HCT116 (cell line): Measurements from ENCODE around the gene GRM8. TPM values are rescaled to one million over a fixed set of nuclear protein-coding genes. Genes with fewer than 3 reads are reported as not detected.

Source experiments
- ATAC-seq: fragments of 200-7000 bp; cut with Tn5 transposase; 2 replicates; pipeline ENCODE4 v1.9.1; 2020; ENCODE audit warnings: mild to moderate bottlenecking, moderate library complexity
- BruUV-seq: library from RNA; stranded (reverse); fragments of 400-500 nt; replicated peaks from 2 replicates; lab custom pipeline; 2021; lab: Mats Ljungman, UMichigan
- CTCF ChIA-PET: fragments of 300-600 bp; sonication (Branson Sonifier 250); formaldehyde crosslinking; loops from one replicate; lab custom pipeline; 2021; ENCODE audit warnings: antibody characterized with exemption; lab: Charles Lee
- POLR2A ChIA-PET: fragments of 300-600, 350-600 bp; sonication (Branson Sonifier 250); formaldehyde crosslinking; loops from one replicate; lab custom pipeline; 2021; ENCODE audit warnings: antibody characterized with exemption; lab: Charles Lee
- RAD21 ChIA-PET, 2 experiments: fragments of 300-600 bp; sonication (Branson Sonifier 250); formaldehyde crosslinking; loops; one replicate each; lab custom pipeline; 2023; ENCODE audit warnings: low total read pairs in 2 of 2; ENCODE audit not compliant: uncharacterized antibody in 2 of 2, unreplicated experiment in 2 of 2, low non-redundant PET in 1 of 2; lab: Charles Lee
- DNase-seq: peaks from one replicate; pipeline ENCODE4 v3.0.0-alpha.2; 2010; ENCODE audit warnings: low read depth, low spot score
- H2AFZ ChIP-seq: fragments of 200-600 bp; shearing (Covaris generic), sonication (generic); 2 replicates; pipeline ENCODE4 v1.6.1; 2017; ENCODE audit warnings: low read depth, mixed run types, mixed read lengths, antibody characterized with exemption, low read length; ENCODE audit not compliant: poor library complexity, severe bottlenecking
- H3K27ac ChIP-seq: 2 replicates; pipeline ENCODE4 v1.5.1; 2012; ENCODE audit warnings: low read depth, low read length
- H3K27me3 ChIP-seq: fragments of 200-600 bp; sonication (generic); 2 replicates; pipeline ENCODE4 v1.6.1; 2016; ENCODE audit warnings: mixed run types, low read length, mixed read lengths; ENCODE audit not compliant: insufficient read depth
- H3K36me3 ChIP-seq, 2 experiments: fragments of 200-500 bp in 1 of 2; fragments of 200-600 bp in 1 of 2; sonication (Bioruptor generic) in 1 of 2; sonication (generic) in 1 of 2; 2 replicates each; pipeline versions ENCODE4 v1.5.1 to v1.6.1; 2014 to 2016; ENCODE audit warnings: low read length in 2 of 2, inconsistent platforms in 1 of 2, mixed read lengths in 1 of 2, mixed run types in 1 of 2; ENCODE audit not compliant: insufficient read depth in 2 of 2, control insufficient read depth in 1 of 2
- H3K4me1 ChIP-seq, 2 experiments: fragments of 200-600 bp in 1 of 2; sonication (generic) in 1 of 2; 2 replicates each; pipeline versions ENCODE4 v1.5.1 to v1.6.1; 2012 to 2017; ENCODE audit warnings: low read length in 2 of 2, inconsistent platforms in 1 of 2, mild to moderate bottlenecking in 1 of 2, mixed read lengths in 1 of 2, mixed run types in 1 of 2, moderate library complexity in 1 of 2; ENCODE audit not compliant: insufficient read depth in 2 of 2, control insufficient read depth in 1 of 2
- H3K4me2 ChIP-seq: fragments of 200-600 bp; sonication (generic); 2 replicates; pipeline ENCODE4 v1.6.1; 2017; ENCODE audit warnings: mixed run types, low read length, mixed read lengths
- H3K4me3 ChIP-seq, 2 experiments: fragments of 200-600 bp in 1 of 2; sonication (generic) in 1 of 2; replicated peaks in 1 of 2; 2 replicates each; pipeline ENCODE4 v1.5.1; 2011 to 2016; ENCODE audit warnings: low read length in 2 of 2, control low read depth in 1 of 2, low read depth in 1 of 2, mild to moderate bottlenecking in 1 of 2, mixed read lengths in 1 of 2, mixed run types in 1 of 2
- H3K79me2 ChIP-seq: fragments of 200-600 bp; sonication (generic); 2 replicates; pipeline ENCODE4 v1.6.1; 2017; ENCODE audit warnings: mild to moderate bottlenecking, mixed run types, low read length, moderate library complexity, mixed read lengths; ENCODE audit not compliant: insufficient read depth
- H3K9ac ChIP-seq: fragments of 200-600 bp; sonication (generic); 2 replicates; pipeline ENCODE4 v1.6.1; 2016; ENCODE audit warnings: low read length, mixed read lengths
- H3K9me2 ChIP-seq: fragments of 200-600 bp; sonication (generic), shearing (Covaris generic); 2 replicates; pipeline ENCODE4 v1.6.1; 2017; ENCODE audit warnings: mixed run types, mild to moderate bottlenecking, moderate library complexity; ENCODE audit not compliant: insufficient read depth
- H3K9me3 ChIP-seq, 2 experiments: fragments of 200-500 bp in 1 of 2; fragments of 200-600 bp in 1 of 2; sonication (Bioruptor generic) in 1 of 2; sonication (generic) in 1 of 2; 2 replicates each; pipeline ENCODE4 v1.6.1; 2014 to 2017; ENCODE audit warnings: low read length in 2 of 2, mixed read lengths in 2 of 2, inconsistent platforms in 1 of 2, low read depth in 1 of 2, mild to moderate bottlenecking in 1 of 2, mixed run types in 1 of 2, moderate library complexity in 1 of 2; ENCODE audit not compliant: control insufficient read depth in 1 of 2, insufficient read depth in 1 of 2
- H4K20me1 ChIP-seq: fragments of 200-600 bp; sonication (generic), shearing (Covaris generic); 2 replicates; pipeline ENCODE4 v1.6.1; 2017; ENCODE audit warnings: mixed run types, mild to moderate bottlenecking, moderate library complexity; ENCODE audit not compliant: insufficient read depth
- CBX3 ChIP-seq: IDR thresholded peaks from 2 replicates; pipeline ENCODE4 v1.6.1; 2012; ENCODE audit warnings: low read depth
- ELF1 ChIP-seq: IDR thresholded peaks from 2 replicates; pipeline ENCODE4 v1.6.1; 2012; ENCODE audit warnings: low read depth, borderline replicate concordance
- EZH2phosphoT487 ChIP-seq: fragments of 200-600 bp; IDR thresholded peaks from 2 replicates; pipeline ENCODE4 v1.6.1; 2018; ENCODE audit warnings: antibody characterized with exemption, borderline replicate concordance
- JUND ChIP-seq: IDR thresholded peaks from 2 replicates; pipeline ENCODE4 v1.6.1; 2012
- POLR2A ChIP-seq: IDR thresholded peaks from 2 replicates; pipeline ENCODE4 v1.7.0; 2011; ENCODE audit warnings: borderline replicate concordance; ENCODE audit not compliant: insufficient read depth, insufficient read length; ENCODE audit errors: extremely low read depth
- SP1 ChIP-seq: IDR thresholded peaks from 2 replicates; pipeline ENCODE4 v1.6.1; 2012; ENCODE audit warnings: low read depth
- TCF7L2 ChIP-seq: IDR thresholded peaks from 2 replicates; pipeline ENCODE4 v1.7.0; 2011; ENCODE audit warnings: borderline replicate concordance, inconsistent platforms; ENCODE audit not compliant: insufficient read depth, insufficient read length; ENCODE audit errors: extremely low read depth
- YY1 ChIP-seq: IDR thresholded peaks from 2 replicates; pipeline ENCODE4 v1.6.1; 2011; ENCODE audit warnings: low read length, low read depth, moderate library complexity, mild to moderate bottlenecking; ENCODE audit not compliant: insufficient replicate concordance; ENCODE audit errors: extremely low read depth
- ZFX ChIP-seq: fragments of 450-650 bp; IDR thresholded peaks from 2 replicates; pipeline ENCODE4 v1.6.1; 2017
- ZNF274 ChIP-seq: fragments of 200-500 bp; sonication (Bioruptor generic); IDR thresholded peaks from 2 replicates; pipeline ENCODE4 v1.6.1; 2014; ENCODE audit warnings: mild to moderate bottlenecking, low read depth, low read length, inconsistent platforms
- intact Hi-C: fragments of 100-400 bp; cut with micrococcal nuclease; formaldehyde crosslinking; loops from 2 replicates; pipeline ENCODE4 v1.10.0; 2022
- total RNA-seq: library from RNA; stranded (reverse); gene quantifications from one replicate; pipeline ENCODE4 v1.2.1, GENCODE V29; 2021; ENCODE audit not compliant: unreplicated experiment
- TF ChIP-seq, protein P1 (sequence below): IDR thresholded peaks from 2 replicates; pipeline ENCODE4 v1.6.1; 2012
- TF ChIP-seq, protein P2 (sequence below): IDR thresholded peaks from 2 replicates; pipeline ENCODE4 v1.6.1; 2012; ENCODE audit warnings: low read depth
- TF ChIP-seq, protein P3 (sequence below): IDR thresholded peaks from 2 replicates; pipeline ENCODE4 v1.6.1; 2011; ENCODE audit warnings: mild to moderate bottlenecking, low read length, moderate library complexity; ENCODE audit not compliant: insufficient replicate concordance; ENCODE audit errors: extremely low read depth

GRM8 gene
- total RNA-seq, 1 experiment from 2014 or later = 0.05 TPM

DNA sequence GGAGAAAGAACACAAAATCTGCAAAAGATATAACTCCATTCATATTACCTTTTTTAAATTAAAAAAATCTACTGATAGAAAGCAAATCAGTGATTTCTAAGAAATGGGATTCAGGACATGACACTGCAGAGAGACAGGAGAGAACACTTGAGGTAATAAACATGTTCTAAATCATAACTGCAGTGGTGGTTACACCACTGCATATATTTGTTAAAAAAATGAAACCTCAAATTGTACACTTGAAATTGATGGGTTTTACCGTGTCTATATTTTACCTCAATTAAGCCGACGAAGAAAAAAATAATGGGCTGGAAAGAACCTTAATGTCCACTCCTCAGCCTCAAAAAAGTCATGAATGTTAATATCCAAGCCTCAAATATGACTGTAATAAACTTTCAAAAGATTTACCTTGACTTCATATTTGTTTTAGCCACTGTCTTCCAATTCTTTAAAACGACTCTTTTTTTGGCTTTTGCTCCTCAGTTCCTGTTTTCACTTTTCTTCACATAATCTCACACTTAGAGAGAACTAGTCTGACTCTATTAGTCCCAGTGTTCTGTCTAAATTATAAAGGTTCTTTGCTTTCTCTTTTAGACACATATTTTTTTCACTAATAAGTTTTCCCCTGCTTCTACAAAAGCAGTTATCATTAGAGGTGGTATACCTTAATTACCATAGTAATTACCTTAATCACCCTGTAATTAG is 502.4 kb downstream of the GRM8 start (continued):
- TF ChIP-seq, protein P1, sequence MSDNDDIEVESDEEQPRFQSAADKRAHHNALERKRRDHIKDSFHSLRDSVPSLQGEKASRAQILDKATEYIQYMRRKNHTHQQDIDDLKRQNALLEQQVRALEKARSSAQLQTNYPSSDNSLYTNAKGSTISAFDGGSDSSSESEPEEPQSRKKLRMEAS = no peak
- no peak for TF ChIP-seq ZNF274
- TF ChIP-seq SP1 = no peak
- no peak for TF ChIP-seq ZFX

DNA sequence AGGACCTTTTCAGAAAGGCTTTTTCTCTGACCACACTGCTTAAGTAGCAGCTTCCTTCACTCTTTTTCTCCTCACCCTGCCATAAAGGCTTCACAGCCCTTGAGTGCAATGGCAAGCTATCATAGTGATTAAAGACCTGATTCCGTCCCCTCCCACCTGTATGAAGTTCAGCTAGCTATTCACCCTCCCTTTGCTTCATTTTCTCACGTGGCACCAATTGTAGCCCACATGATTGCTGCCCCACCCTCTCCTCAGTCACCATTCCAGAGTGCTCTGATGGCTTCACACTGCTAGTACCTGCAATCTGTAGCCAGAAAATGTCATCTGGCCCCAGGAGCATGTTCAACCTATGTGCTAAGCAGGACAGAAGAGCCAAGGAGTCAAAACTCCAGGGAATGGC is 523.8 kb downstream of the GRM8 start:
- Histone ChIP-seq H4K20me1 (no peaks in the 10 kb centered on the region), H3K9ac (no peak overlapping the region), H3K27ac (no peak overlapping the region), H3K4me3 (no peak overlapping the region), H3K79me2 (no peaks in the 10 kb centered on the region), H3K4me2 (no peak overlapping the region), H3K9me3 (no peaks in the 10 kb centered on the region), H3K9me2 (no peaks in the 10 kb centered on the region), H3K36me3 (no peaks in the 10 kb centered on the region), H3K27me3 (no peaks in the 10 kb centered on the region), H2AFZ (no peak overlapping the region), H3K4me1 (peaks cover 0 to 11% of the 10 kb centered on the region in 2 experiments; a peak in 2 of 4 replicates)
- no peak for ATAC-seq
- intact Hi-C loops = no loop called here
- no peak for DNase-seq
- ChIA-PET CTCF (no interaction called here), RAD21 (no interaction called here), POLR2A (no interaction called here)
- TF ChIP-seq CBX3 (no peak), ELF1 (no peak), YY1 (no peak), EZH2phosphoT487 (no peak), JUND (no peak), TCF7L2 (no peak), SP1 (no peak), POLR2A (no peak)
- TF ChIP-seq, protein P2, sequence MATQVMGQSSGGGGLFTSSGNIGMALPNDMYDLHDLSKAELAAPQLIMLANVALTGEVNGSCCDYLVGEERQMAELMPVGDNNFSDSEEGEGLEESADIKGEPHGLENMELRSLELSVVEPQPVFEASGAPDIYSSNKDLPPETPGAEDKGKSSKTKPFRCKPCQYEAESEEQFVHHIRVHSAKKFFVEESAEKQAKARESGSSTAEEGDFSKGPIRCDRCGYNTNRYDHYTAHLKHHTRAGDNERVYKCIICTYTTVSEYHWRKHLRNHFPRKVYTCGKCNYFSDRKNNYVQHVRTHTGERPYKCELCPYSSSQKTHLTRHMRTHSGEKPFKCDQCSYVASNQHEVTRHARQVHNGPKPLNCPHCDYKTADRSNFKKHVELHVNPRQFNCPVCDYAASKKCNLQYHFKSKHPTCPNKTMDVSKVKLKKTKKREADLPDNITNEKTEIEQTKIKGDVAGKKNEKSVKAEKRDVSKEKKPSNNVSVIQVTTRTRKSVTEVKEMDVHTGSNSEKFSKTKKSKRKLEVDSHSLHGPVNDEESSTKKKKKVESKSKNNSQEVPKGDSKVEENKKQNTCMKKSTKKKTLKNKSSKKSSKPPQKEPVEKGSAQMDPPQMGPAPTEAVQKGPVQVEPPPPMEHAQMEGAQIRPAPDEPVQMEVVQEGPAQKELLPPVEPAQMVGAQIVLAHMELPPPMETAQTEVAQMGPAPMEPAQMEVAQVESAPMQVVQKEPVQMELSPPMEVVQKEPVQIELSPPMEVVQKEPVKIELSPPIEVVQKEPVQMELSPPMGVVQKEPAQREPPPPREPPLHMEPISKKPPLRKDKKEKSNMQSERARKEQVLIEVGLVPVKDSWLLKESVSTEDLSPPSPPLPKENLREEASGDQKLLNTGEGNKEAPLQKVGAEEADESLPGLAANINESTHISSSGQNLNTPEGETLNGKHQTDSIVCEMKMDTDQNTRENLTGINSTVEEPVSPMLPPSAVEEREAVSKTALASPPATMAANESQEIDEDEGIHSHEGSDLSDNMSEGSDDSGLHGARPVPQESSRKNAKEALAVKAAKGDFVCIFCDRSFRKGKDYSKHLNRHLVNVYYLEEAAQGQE = no peak
- TF ChIP-seq, protein P3, sequence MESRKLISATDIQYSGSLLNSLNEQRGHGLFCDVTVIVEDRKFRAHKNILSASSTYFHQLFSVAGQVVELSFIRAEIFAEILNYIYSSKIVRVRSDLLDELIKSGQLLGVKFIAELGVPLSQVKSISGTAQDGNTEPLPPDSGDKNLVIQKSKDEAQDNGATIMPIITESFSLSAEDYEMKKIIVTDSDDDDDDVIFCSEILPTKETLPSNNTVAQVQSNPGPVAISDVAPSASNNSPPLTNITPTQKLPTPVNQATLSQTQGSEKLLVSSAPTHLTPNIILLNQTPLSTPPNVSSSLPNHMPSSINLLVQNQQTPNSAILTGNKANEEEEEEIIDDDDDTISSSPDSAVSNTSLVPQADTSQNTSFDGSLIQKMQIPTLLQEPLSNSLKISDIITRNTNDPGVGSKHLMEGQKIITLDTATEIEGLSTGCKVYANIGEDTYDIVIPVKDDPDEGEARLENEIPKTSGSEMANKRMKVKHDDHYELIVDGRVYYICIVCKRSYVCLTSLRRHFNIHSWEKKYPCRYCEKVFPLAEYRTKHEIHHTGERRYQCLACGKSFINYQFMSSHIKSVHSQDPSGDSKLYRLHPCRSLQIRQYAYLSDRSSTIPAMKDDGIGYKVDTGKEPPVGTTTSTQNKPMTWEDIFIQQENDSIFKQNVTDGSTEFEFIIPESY = no peak
- BruUV-seq = no TSS peak
